Measurements from ENCODE around the gene RNF217.
"Not testable (repeated sequence)": the region's sequence is repeated elsewhere in the genome, so short reads cannot be mapped to it uniquely, and the experiment has no call there.

RNF217 gene

GRCh38 chr6:125057392-125058246, 95.4 kb downstream of the RNF217 start:
- no peaks in the 10 kb centered on the region for H3K27me3 ChIP-seq (ENCODE audit: control insufficient read depth, insufficient read depth, low read length)

GRCh38 chr6:125058546-125058945, 96.3 kb downstream of the RNF217 start:
- H3K4me1 ChIP-seq (ENCODE audit: control insufficient read depth, insufficient read depth, low read length): no peaks in the 10 kb centered on the region
- no peaks in the 10 kb centered on the region for H3K9me3 ChIP-seq (ENCODE audit: control insufficient read depth, insufficient read depth, low read length)
- no peak overlapping the region for H3K27ac ChIP-seq (ENCODE audit: low read depth, low read length)
- no peak overlapping the region for H3K4me3 ChIP-seq (ENCODE audit: low read depth, low read length)
- no peaks in the 10 kb centered on the region for H3K36me3 ChIP-seq (ENCODE audit: control insufficient read depth, insufficient read depth, low read length)
- no peaks in the 10 kb centered on the region for H3K27me3 ChIP-seq (ENCODE audit: control insufficient read depth, insufficient read depth, low read length)
- no peak overlapping the region for H3K9ac ChIP-seq (ENCODE audit: low read depth, low read length)

More at GRCh38 chr6:125057392-125058246, 95.4 kb downstream of the RNF217 start:
- no peaks in the 10 kb centered on the region for H3K4me1 ChIP-seq (ENCODE audit: control insufficient read depth, insufficient read depth, low read length)
- no peaks in the 10 kb centered on the region for H3K9me3 ChIP-seq (ENCODE audit: control insufficient read depth, insufficient read depth, low read length)
- H3K4me3 ChIP-seq (ENCODE audit: low read depth, low read length): no peak overlapping the region
- no peaks in the 10 kb centered on the region for H3K36me3 ChIP-seq (ENCODE audit: control insufficient read depth, insufficient read depth, low read length)
- no peak overlapping the region for H3K27ac ChIP-seq (ENCODE audit: low read depth, low read length)
- H3K9ac ChIP-seq (ENCODE audit: low read depth, low read length): no peak overlapping the region

GRCh38 chr6:125063307-125063706, 101.1 kb downstream of the RNF217 start:
- Histone ChIP-seq H3K4me3 (ENCODE audit: low read depth, low read length) (no peak overlapping the region), H3K27ac (ENCODE audit: low read depth, low read length) (no peak overlapping the region), H3K36me3 (ENCODE audit: control insufficient read depth, insufficient read depth, low read length) (no peaks in the 10 kb centered on the region), H3K9ac (ENCODE audit: low read depth, low read length) (no peak overlapping the region), H3K9me3 (ENCODE audit: control insufficient read depth, insufficient read depth, low read length) (no peaks in the 10 kb centered on the region), H3K4me1 (ENCODE audit: control insufficient read depth, insufficient read depth, low read length) (no peaks in the 10 kb centered on the region), H3K27me3 (ENCODE audit: control insufficient read depth, insufficient read depth, low read length) (no peaks in the 10 kb centered on the region)

- Histone ChIP-seq H3K36me3 (ENCODE audit: control insufficient read depth, insufficient read depth, low read length) (no peaks in the 10 kb centered on the region), H3K27me3 (ENCODE audit: control insufficient read depth, insufficient read depth, low read length) (no peaks in the 10 kb centered on the region), H3K9me3 (ENCODE audit: control insufficient read depth, insufficient read depth, low read length) (no peaks in the 10 kb centered on the region), H3K9ac (ENCODE audit: low read depth, low read length) (no peak overlapping the region), H3K27ac (ENCODE audit: low read depth, low read length) (no peak overlapping the region), H3K4me3 (ENCODE audit: low read depth, low read length) (no peak overlapping the region), H3K4me1 (ENCODE audit: control insufficient read depth, insufficient read depth, low read length) (no peaks in the 10 kb centered on the region)
Measured at GRCh38 chr6:125066140-125066539, 103.9 kb downstream of the RNF217 start.

- Histone ChIP-seq H3K9me3 (ENCODE audit: control insufficient read depth, insufficient read depth, low read length) (no peaks in the 10 kb centered on the region), H3K36me3 (ENCODE audit: control insufficient read depth, insufficient read depth, low read length) (no peaks in the 10 kb centered on the region), H3K4me1 (ENCODE audit: control insufficient read depth, insufficient read depth, low read length) (no peaks in the 10 kb centered on the region), H3K4me3 (ENCODE audit: low read depth, low read length) (no peak overlapping the region), H3K9ac (ENCODE audit: low read depth, low read length) (no peak overlapping the region), H3K27ac (ENCODE audit: low read depth, low read length) (no peak overlapping the region), H3K27me3 (ENCODE audit: control insufficient read depth, insufficient read depth, low read length) (no peaks in the 10 kb centered on the region)
Measured at GRCh38 chr6:125066964-125067363, 104.7 kb downstream of the RNF217 start.

GRCh38 chr6:125067552-125067951, 105.3 kb downstream of the RNF217 start:
- Histone ChIP-seq H3K27me3 (ENCODE audit: control insufficient read depth, insufficient read depth, low read length) (no peaks in the 10 kb centered on the region), H3K27ac (ENCODE audit: low read depth, low read length) (no peak overlapping the region), H3K36me3 (ENCODE audit: control insufficient read depth, insufficient read depth, low read length) (no peaks in the 10 kb centered on the region), H3K4me1 (ENCODE audit: control insufficient read depth, insufficient read depth, low read length) (no peaks in the 10 kb centered on the region), H3K9ac (ENCODE audit: low read depth, low read length) (no peak overlapping the region), H3K9me3 (ENCODE audit: control insufficient read depth, insufficient read depth, low read length) (no peaks in the 10 kb centered on the region), H3K4me3 (ENCODE audit: low read depth, low read length) (no peak overlapping the region)

- no peaks in the 10 kb centered on the region for H3K27me3 ChIP-seq (ENCODE audit: control insufficient read depth, insufficient read depth, low read length)
Measured at GRCh38 chr6:125073071-125073470, 110.8 kb downstream of the RNF217 start.

GRCh38 chr6:125074120-125074519, 111.9 kb downstream of the RNF217 start:
- H3K27me3 ChIP-seq (ENCODE audit: control insufficient read depth, insufficient read depth, low read length): no peaks in the 10 kb centered on the region
- no peak overlapping the region for H3K4me3 ChIP-seq (ENCODE audit: low read depth, low read length)
- H3K9me3 ChIP-seq (ENCODE audit: control insufficient read depth, insufficient read depth, low read length): no peaks in the 10 kb centered on the region
- no peak overlapping the region for H3K27ac ChIP-seq (ENCODE audit: low read depth, low read length)
- H3K9ac ChIP-seq (ENCODE audit: low read depth, low read length): no peak overlapping the region
- H3K4me1 ChIP-seq (ENCODE audit: control insufficient read depth, insufficient read depth, low read length): peaks cover 12% of the 10 kb centered on the region; the same call in 1 of the 2 replicates
- H3K36me3 ChIP-seq (ENCODE audit: control insufficient read depth, insufficient read depth, low read length): no peaks in the 10 kb centered on the region

More at GRCh38 chr6:125073071-125073470, 110.8 kb downstream of the RNF217 start:
- Histone ChIP-seq H3K4me3 (ENCODE audit: low read depth, low read length) (no peak overlapping the region), H3K4me1 (ENCODE audit: control insufficient read depth, insufficient read depth, low read length) (peaks cover 12% of the 10 kb centered on the region; the same call in 1 of the 2 replicates), H3K9ac (ENCODE audit: low read depth, low read length) (no peak overlapping the region), H3K27ac (ENCODE audit: low read depth, low read length) (no peak overlapping the region), H3K36me3 (ENCODE audit: control insufficient read depth, insufficient read depth, low read length) (no peaks in the 10 kb centered on the region), H3K9me3 (ENCODE audit: control insufficient read depth, insufficient read depth, low read length) (no peaks in the 10 kb centered on the region)

GRCh38 chr6:125075073-125075472, 112.8 kb downstream of the RNF217 start:
- H3K36me3 ChIP-seq (ENCODE audit: control insufficient read depth, insufficient read depth, low read length); H3K4me3 ChIP-seq (ENCODE audit: low read depth, low read length); H3K27me3 ChIP-seq (ENCODE audit: control insufficient read depth, insufficient read depth, low read length); H3K9me3 ChIP-seq (ENCODE audit: control insufficient read depth, insufficient read depth, low read length); H3K27ac ChIP-seq (ENCODE audit: low read depth, low read length); H3K9ac ChIP-seq (ENCODE audit: low read depth, low read length): not testable (repeated sequence)
- peaks cover 12% of the 10 kb centered on the region; the same call in 1 of the 2 replicates for H3K4me1 ChIP-seq (ENCODE audit: control insufficient read depth, insufficient read depth, low read length)

- H3K9ac ChIP-seq (ENCODE audit: low read depth, low read length): no peak overlapping the region
- no peaks in the 10 kb centered on the region for H3K9me3 ChIP-seq (ENCODE audit: control insufficient read depth, insufficient read depth, low read length)
- H3K27ac ChIP-seq (ENCODE audit: low read depth, low read length): no peak overlapping the region
- H3K4me3 ChIP-seq (ENCODE audit: low read depth, low read length): no peak overlapping the region
- peaks cover 12% of the 10 kb centered on the region; the same call in 1 of the 2 replicates for H3K4me1 ChIP-seq (ENCODE audit: control insufficient read depth, insufficient read depth, low read length)
- H3K36me3 ChIP-seq (ENCODE audit: control insufficient read depth, insufficient read depth, low read length): no peaks in the 10 kb centered on the region
- no peaks in the 10 kb centered on the region for H3K27me3 ChIP-seq (ENCODE audit: control insufficient read depth, insufficient read depth, low read length)
Measured at GRCh38 chr6:125075741-125076481, 113.7 kb downstream of the RNF217 start.

GRCh38 chr6:125076482-125076742, 114.2 kb downstream of the RNF217 start:
- H3K27ac ChIP-seq (ENCODE audit: low read depth, low read length): no peak overlapping the region
- H3K4me1 ChIP-seq (ENCODE audit: control insufficient read depth, insufficient read depth, low read length): peaks cover 12% of the 10 kb centered on the region; the same call in 1 of the 2 replicates
- no peak overlapping the region for H3K4me3 ChIP-seq (ENCODE audit: low read depth, low read length)
- H3K36me3 ChIP-seq (ENCODE audit: control insufficient read depth, insufficient read depth, low read length): no peaks in the 10 kb centered on the region
- H3K9ac ChIP-seq (ENCODE audit: low read depth, low read length): no peak overlapping the region
- H3K9me3 ChIP-seq (ENCODE audit: control insufficient read depth, insufficient read depth, low read length): no peaks in the 10 kb centered on the region
- no peaks in the 10 kb centered on the region for H3K27me3 ChIP-seq (ENCODE audit: control insufficient read depth, insufficient read depth, low read length)
